Measurements from ENCODE around the gene RUBCN. TPM values are rescaled to one million over a fixed set of nuclear protein-coding genes. Genes with fewer than 3 reads are reported as not detected.
A peak's percentile ranks its signal among the peaks of the same experiment; 100 is the strongest.
"Not testable (repeated sequence)": the region's sequence is repeated elsewhere in the genome, so short reads cannot be mapped to it uniquely, and the experiment has no call there.

Gene RUBCN
- total RNA-seq, 1 donor from 2014 or later, result 25.7 TPM

DNA sequence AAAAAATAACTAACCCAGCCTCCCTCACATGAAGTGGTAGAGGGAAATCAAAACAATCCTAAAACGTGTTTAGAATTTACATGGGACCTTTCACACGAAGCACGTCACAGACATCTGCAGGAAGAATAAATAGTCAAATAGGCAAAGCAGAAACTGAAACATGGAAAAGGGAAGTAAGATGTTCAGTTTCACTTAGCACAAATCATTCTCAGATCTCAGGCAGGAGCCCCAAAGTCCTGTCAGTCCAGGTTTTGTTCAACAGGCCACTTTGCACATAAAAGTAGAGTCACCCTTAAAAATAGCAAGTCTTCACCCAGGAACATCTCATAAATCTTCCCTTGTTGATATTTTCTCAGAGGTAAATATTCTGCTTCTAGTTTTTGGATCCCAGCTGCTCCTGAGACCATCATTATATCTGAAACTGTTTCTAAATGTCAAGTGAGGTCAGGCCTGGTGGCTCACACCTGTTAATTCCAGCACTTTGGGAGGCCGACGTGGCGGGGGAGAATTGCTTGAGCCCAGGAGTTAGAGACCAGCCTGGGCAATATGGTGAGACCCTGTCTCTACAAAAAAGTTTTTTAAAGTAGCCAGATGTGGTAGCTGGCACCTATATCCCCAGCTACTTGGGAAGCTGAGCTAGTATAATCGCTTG is 1.9 kb downstream of the RUBCN start:
- DNase-seq (ENCODE audit: low read depth), result no peak

- no peak for DNase-seq (ENCODE audit: low read depth)
These were observed 3.7 kb downstream of the RUBCN start for GRCh38 chr3:197733042-197733441.

- not testable (repeated sequence) for DNase-seq (ENCODE audit: low read depth)
These were observed 5.2 kb downstream of the RUBCN start for GRCh38 chr3:197731483-197731882.

DNA sequence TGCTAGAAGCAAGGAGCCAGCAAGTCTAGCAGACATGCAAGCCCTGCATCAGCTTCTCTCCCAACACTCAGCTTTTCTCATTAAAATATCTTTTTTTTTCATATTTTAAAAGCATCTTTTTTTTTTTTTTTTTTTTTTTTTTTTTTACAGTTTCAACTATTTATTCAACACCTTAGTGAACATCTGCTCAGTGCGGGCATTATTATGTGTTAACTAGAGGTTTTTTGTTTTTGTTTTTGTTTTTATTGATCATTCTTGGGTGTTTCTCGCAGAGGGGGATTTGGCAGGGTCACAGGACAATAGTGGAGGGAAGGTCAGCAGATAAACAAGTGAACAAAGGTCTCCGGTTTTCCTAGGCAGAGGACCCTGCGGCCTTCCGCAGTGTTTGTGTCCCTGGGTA is 5.9 kb downstream of the RUBCN start:
- DNase-seq (ENCODE audit: low read depth), result not testable (repeated sequence)

DNA sequence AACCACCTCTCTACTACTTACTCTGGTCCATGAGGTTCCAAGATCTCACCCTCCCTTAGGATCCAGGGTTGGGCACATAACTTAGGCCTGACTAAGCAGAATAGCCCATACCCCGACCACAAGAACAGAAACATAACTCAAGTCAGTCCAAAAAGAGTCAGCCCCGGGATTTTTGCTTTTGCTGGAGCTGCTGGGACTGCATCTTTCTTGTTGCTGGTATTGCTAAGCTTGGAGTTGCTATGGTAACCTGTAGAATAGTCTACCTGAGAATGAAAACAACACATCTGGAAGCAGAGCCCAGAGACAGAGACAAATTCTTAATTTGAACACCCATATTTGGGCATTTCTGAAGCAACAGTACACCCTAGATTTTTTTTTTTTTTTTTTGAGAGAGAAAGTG is 6.5 kb downstream of the RUBCN start:
- DNase-seq (ENCODE audit: low read depth), result peak; percentile 82

- no peak for DNase-seq (ENCODE audit: low read depth)
These were observed 8.2 kb downstream of the RUBCN start for GRCh38 chr3:197728487-197728886.

GRCh38 chr3:197727878-197728277 is 8.8 kb downstream of the RUBCN start:
- not testable (repeated sequence) for DNase-seq (ENCODE audit: low read depth)

DNA sequence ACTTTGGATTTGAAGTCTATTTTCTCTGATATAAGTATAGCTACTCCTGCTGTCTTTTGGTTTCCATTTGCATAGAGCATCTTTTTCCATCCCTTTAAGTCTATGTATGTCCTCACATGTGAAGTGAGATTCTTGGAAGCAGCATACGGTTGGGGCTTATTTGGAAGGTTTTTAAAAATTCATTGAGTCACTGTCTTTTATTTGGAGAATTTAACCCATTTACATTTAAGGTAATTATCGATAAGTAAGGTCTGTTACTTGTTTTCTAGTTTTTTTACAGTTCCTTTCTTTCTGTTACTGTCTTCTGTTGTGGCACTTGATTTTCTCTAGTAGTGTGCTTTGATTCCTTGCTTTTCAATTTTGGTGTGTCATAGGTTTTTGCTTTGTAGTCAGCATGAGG is 14.0 kb downstream of the RUBCN start:
- no peak for DNase-seq (ENCODE audit: low read depth)

DNA sequence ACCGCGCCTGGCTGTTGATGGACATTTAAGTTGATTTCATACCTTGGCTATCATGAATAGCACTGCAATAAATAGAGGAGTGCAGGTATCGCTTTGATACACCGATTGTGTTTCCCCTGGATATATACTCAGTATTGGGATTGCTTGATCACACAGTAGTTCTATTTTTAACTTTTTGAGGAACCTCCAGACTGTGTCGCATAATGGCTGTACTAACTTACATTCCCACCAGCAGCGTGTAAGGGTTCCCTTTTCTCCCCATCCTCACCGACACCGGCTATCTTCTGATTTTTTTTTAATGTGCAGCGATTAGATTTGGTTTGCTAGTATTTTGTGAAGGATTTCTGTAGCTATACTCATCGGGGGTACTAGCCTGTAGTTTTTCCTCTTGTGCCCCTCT is 16.0 kb downstream of the RUBCN start:
- DNase-seq (ENCODE audit: low read depth), result no peak

DNA sequence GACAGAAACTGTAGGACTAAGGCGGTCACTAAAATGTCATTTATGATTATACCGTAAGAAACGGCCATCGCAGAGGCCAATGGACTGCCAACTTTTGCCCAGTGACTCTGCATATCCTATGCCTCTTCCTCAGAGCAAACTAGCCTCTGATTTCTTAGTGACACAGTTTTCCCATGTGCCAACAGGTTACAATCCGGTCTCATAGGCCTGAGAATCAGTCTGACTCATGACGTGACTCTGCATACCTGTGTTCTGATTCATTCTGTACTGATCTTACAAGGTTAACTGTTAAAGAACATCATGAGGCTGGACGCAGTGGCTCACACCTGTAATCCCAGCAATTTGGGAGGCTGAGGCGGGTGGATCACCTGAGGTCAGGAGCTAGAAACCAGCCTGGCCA is 17.8 kb downstream of the RUBCN start:
- peak; percentile 31 for DNase-seq (ENCODE audit: low read depth)

- no peak for DNase-seq (ENCODE audit: low read depth)
These were observed 22.5 kb downstream of the RUBCN start for GRCh38 chr3:197714251-197714650.

- no peak for DNase-seq (ENCODE audit: low read depth)
These were observed 23.3 kb downstream of the RUBCN start for GRCh38 chr3:197713477-197713822.

DNA sequence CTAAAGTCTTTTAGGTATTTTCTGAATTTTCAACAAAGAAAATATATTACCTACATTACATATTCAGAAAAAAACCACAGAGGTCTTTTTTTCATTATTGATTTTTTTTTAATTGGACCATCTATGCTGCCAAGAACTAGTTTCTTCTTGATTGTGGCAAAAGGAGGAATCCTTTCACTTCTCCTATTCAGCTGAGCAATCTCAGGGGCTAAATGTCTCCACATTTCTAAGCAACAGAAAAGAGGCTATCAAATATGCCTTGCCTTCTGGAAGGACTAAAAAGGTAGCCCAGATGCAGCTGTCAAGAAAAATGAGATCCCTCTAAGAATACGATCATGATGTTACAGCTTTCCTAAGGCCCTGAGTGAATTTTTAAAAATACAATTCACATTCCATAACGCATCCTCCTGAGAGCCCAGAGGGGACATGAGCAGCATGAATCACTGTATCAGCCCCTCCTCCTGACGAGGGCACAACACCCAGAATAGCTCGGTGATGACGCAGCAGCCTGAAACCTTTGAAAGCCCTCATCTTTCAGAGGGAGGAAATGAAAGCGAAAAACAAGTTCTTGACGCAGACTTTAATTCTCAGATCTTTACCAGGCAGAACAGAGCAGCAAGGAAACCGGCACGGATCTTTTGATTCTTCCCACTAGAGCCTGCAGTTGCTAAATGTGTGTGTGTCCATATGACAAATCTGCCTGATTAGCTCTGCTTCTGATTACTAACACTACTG is 24.6 kb downstream of the RUBCN start:
- DNase-seq (ENCODE audit: low read depth), result peak; percentile 97

GRCh38 chr3:197710965-197711364 is 25.7 kb downstream of the RUBCN start:
- DNase-seq (ENCODE audit: low read depth), result not testable (repeated sequence)

DNA sequence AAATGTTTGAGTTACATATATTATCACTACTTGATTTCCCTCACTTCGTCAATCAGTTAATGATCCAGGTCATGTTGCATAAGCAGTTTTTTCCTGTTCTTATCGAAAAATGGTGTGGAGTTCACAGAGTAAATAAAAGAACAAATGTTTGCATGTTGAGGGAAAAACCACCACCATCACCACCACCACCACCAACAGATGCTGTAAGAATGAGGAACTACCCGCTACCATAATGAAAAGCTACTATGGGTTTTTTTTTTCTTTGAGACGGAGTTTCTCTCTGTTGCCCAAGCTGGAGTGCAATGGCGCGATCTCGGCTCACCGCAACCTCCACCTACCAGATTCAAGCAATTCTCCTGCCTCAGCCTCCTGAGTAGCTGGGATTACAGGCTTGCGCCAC is 27.6 kb downstream of the RUBCN start:
- no peak for DNase-seq (ENCODE audit: low read depth)

DNA sequence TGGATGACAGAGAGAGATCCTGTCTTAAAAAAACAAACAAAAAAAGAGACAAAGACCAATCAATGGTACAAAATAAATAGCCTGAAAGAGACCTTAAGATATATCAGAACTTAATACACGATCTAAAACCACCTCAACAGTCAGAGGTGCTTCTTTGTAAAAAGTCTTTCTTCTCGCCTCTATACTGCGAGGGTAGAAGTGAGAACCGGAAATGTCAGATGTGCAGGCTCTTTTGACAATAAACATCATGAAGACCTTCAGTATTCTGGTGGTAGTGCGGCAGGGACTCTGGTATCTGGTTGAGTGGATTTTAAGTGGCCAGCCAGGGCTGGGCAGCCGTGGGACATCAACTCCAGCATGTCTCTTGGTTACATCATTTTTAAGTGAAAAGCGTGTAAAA is 30.0 kb downstream of the RUBCN start:
- no peak for DNase-seq (ENCODE audit: low read depth)

DNA sequence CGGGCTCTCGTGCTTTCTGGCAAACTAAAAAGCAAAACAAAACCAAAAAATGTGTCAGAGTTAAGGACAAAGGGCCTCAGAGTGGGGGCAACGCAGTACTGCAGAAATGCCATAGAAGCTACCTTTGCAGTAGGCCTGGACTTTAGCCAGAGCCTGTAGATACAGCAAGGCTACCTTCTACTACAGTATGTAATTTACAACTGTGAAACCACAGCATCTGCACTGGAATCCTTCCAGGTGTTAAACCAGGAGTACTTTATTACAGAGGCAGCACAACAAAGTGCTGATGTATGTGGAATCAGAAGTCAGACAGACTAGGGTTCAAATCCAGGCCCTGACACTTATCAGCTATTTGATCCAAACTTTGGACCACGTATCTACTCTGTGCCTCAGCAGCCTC is 34.9 kb downstream of the RUBCN start:
- DNase-seq (ENCODE audit: low read depth), result no peak

DNA sequence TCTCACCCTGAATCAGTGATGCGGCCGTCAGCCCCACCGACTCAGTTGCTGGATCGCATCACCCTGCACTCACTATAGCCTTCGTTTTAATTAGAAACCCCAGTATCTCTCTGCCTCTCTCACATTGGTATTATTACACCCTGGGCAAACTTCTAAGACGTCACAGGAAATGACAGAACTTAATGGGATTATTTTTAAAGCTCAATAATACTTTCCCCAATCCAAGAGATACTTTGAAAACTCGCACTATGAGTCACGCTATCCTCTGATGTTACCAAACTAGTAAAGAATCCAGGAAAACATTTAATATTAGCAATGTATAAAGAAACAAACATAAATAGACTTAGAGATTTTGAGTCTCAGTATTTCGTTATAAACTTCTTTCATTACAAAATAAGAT is 36.6 kb downstream of the RUBCN start:
- DNase-seq (ENCODE audit: low read depth), result no peak

DNA sequence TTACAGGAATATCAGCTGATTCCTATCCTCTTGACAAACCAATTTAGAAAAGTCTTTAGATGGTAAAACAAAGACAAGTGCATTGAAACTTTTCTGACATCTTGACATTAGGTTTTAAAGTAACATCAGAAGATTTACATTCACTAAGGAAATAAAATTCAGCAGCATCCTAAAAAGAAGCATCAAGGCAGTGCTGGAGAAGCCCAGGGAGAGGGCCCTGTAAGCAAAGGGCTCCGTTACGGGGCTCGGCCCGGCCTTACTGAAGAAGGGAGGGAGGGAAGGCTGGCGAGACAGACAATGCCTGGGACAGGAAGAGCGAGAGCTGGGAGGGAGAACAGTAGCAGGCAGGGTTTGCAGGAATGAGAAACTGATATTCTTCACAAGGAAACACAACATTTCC is 39.3 kb downstream of the RUBCN start:
- no peak for DNase-seq (ENCODE audit: low read depth)

DNA sequence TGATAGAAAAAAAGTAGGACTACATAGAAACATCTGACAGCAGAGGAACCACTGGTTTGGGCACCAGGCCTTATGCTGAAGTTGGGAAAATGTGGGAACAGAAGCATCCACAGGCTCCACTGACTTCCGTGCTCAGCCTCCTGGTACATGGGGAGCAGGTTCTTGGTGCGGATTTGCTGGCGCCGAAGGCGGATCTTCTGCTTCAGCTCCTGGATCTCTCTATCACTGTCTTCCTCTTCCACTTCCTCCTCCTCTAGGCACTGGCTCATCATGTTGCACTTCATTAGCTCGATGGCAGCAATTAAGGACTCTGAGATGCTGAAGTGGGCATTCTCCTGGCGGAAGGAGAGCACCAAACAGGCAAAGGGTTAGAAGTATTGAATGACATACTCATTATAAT is 42.5 kb downstream of the RUBCN start:
- no peak for DNase-seq (ENCODE audit: low read depth)

DNA sequence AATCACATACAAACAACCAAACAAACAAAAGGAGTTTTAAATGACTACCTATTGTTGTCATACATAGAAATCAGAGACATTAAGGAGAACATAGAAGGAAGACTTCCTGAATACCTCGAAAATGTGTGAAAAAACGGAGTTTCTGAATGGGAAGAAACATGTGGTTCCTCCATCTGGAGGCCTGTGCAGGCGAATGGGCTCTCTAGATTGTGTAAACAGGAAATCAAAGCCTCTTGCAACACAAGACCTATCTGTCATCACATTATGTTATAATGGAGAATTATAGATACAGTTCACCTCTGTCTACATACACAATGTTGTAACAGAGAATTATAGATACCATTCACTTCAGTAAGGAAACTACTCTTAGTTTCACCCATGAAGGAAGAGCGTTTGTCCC is 44.1 kb downstream of the RUBCN start:
- DNase-seq (ENCODE audit: low read depth), result no peak

DNA sequence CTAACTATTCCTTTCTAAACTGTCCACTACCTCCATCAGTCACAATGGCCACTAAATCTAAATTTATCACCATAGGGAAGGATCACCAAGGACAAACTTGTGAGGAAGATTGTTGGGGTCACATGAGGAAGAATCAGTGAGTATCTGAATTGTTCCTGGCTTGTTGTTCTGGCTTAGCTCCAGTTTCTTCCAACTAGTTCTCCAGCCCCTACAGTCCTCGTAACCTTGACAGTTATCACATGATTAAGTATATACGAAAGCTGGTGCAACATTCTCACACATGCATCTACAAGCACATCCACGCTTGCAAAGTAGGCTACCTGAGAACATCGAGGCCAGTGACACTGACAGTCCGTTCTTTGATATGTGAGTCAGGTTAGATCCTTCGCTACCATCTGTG is 46.0 kb downstream of the RUBCN start:
- no peak for DNase-seq (ENCODE audit: low read depth)

DNA sequence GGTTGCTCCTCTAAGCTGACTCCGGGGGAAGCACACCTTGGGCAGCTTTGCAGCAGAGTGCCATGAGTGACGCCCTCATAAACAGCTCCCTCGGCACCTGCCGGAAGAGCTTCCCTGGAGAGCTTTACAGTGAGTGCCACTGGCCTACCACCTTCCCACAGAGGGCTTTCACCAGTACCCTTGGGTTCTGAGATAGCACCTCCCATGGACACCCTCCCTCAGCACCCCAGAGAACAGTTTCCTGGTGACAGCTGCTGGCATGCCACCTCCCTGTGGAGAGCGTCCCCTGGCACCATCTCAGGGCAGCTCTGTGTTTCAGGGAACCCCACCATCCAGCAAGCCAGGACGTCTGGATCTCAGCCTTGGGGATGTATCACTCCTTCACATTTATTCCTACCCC is 49.1 kb downstream of the RUBCN start:
- DNase-seq (ENCODE audit: low read depth), result no peak
